Measurements from ENCODE around the gene ISX. TPM values are rescaled to one million over a fixed set of nuclear protein-coding genes. Genes with fewer than 3 reads are reported as not detected.
A peak's percentile ranks its signal among the peaks of the same experiment; 100 is the strongest.

Gene ISX
- total RNA-seq, 1 experiment from 2014 or later: not detected

- 0 out of 2 replicates have a peak, but pooled peaks cover 5% of the 10 kb centered on the region for H3K4me1 ChIP-seq (ENCODE audit: insufficient read depth, low read length)
- no peaks in the 10 kb centered on the region for H3K36me3 ChIP-seq (ENCODE audit: low read depth, low read length)
- no TSS peak for BruUV-seq (replicated peaks)
- H3K4me2 ChIP-seq (ENCODE audit: low read length): no peak overlapping the region
- no peak for ATAC-seq
- ChIA-PET CTCF (no interaction called here), POLR2A (ENCODE audit: unreplicated experiment) (no interaction called here)
- H4K20me1 ChIP-seq (ENCODE audit: low read length): no peaks in the 10 kb centered on the region
- H3K9me3 ChIP-seq (ENCODE audit: low read length): no peaks in the 10 kb centered on the region
- intact Hi-C loops (cut with micrococcal nuclease): no loop called here
- H2AFZ ChIP-seq (ENCODE audit: low read length): no peak overlapping the region
- H3F3A ChIP-seq (ENCODE audit: low read length, unreplicated experiment): no peaks in the 10 kb centered on the region
- H3K4me3 ChIP-seq (ENCODE audit: low read length): no peak overlapping the region
- H3K27me3 ChIP-seq (ENCODE audit: low read length): no peaks in the 10 kb centered on the region
- H3K79me2 ChIP-seq (ENCODE audit: low read length): no peaks in the 10 kb centered on the region
- DNase-seq: no peak
- H3K9ac ChIP-seq (ENCODE audit: low read length): no peak overlapping the region
- no peak for TF ChIP-seq EZH2phosphoT487 (IDR thresholded peaks at IDR 0.05; ENCODE audit: borderline replicate concordance, low read length)
- TF ChIP-seq CTCF (conservative IDR thresholded peaks at IDR 0.05; ENCODE audit: low read depth, low read length): no peak
- no peak for TF ChIP-seq EZH2 (IDR thresholded peaks at IDR 0.05; ENCODE audit: low read length, unreplicated experiment)
- H3K27ac ChIP-seq (ENCODE audit: low read length): no peak overlapping the region
- H3K9me2 ChIP-seq (replicated peaks; ENCODE audit: low read length): no peaks in the 10 kb centered on the region
Measured at GRCh38 chr22:35066768-35067167, 810 bp downstream of the ISX start.

GRCh38 chr22:35069541-35069940 is 3.6 kb downstream of the ISX start:
- BruUV-seq (replicated peaks): no TSS peak
- TF ChIP-seq CTCF (conservative IDR thresholded peaks at IDR 0.05; ENCODE audit: low read depth, low read length): no peak
- TF ChIP-seq EZH2 (IDR thresholded peaks at IDR 0.05; ENCODE audit: low read length, unreplicated experiment): no peak
- Histone ChIP-seq H3K27ac (ENCODE audit: low read length) (no peak overlapping the region), H2AFZ (ENCODE audit: low read length) (no peak overlapping the region), H3K4me2 (ENCODE audit: low read length) (no peak overlapping the region), H3F3A (ENCODE audit: low read length, unreplicated experiment) (no peaks in the 10 kb centered on the region), H3K9me3 (ENCODE audit: low read length) (no peaks in the 10 kb centered on the region), H3K79me2 (ENCODE audit: low read length) (no peaks in the 10 kb centered on the region), H3K9ac (ENCODE audit: low read length) (no peak overlapping the region), H3K9me2 (replicated peaks; ENCODE audit: low read length) (no peaks in the 10 kb centered on the region), H3K36me3 (ENCODE audit: low read depth, low read length) (no peaks in the 10 kb centered on the region), H3K4me1 (ENCODE audit: insufficient read depth, low read length) (0 out of 2 replicates have a peak, but pooled peaks cover 5% of the 10 kb centered on the region), H3K4me3 (ENCODE audit: low read length) (no peak overlapping the region), H3K27me3 (ENCODE audit: low read length) (no peaks in the 10 kb centered on the region), H4K20me1 (ENCODE audit: low read length) (no peaks in the 10 kb centered on the region)
- no peak for DNase-seq
- intact Hi-C loops (cut with micrococcal nuclease): no loop called here
- POLR2A ChIA-PET (ENCODE audit: unreplicated experiment): no interaction called here
- CTCF ChIA-PET: no interaction called here
- no peak for ATAC-seq

- H3K9me2 ChIP-seq (replicated peaks; ENCODE audit: low read length): no peaks in the 10 kb centered on the region
- no peaks in the 10 kb centered on the region for H3K4me1 ChIP-seq (ENCODE audit: insufficient read depth, low read length)
- H3K36me3 ChIP-seq (ENCODE audit: low read depth, low read length): no peaks in the 10 kb centered on the region
- TF ChIP-seq EZH2phosphoT487 (IDR thresholded peaks at IDR 0.05; ENCODE audit: borderline replicate concordance, low read length): no peak
- no peak for TF ChIP-seq CTCF (conservative IDR thresholded peaks at IDR 0.05; ENCODE audit: low read depth, low read length)
- TF ChIP-seq EZH2 (IDR thresholded peaks at IDR 0.05; ENCODE audit: low read length, unreplicated experiment): no peak
- intact Hi-C loops (cut with micrococcal nuclease): no loop called here
- H3K4me2 ChIP-seq (ENCODE audit: low read length): no peak overlapping the region
- H2AFZ ChIP-seq (ENCODE audit: low read length): no peak overlapping the region
- no peaks in the 10 kb centered on the region for H3K27me3 ChIP-seq (ENCODE audit: low read length)
- no peak overlapping the region for H3K9ac ChIP-seq (ENCODE audit: low read length)
- H4K20me1 ChIP-seq (ENCODE audit: low read length): no peaks in the 10 kb centered on the region
- no peak overlapping the region for H3K27ac ChIP-seq (ENCODE audit: low read length)
- DNase-seq (peak; percentile 33), ATAC-seq (no peak)
- ChIA-PET CTCF (no interaction called here), POLR2A (ENCODE audit: unreplicated experiment) (no interaction called here)
- no peaks in the 10 kb centered on the region for H3K79me2 ChIP-seq (ENCODE audit: low read length)
- H3F3A ChIP-seq (ENCODE audit: low read length, unreplicated experiment): no peaks in the 10 kb centered on the region
- H3K4me3 ChIP-seq (ENCODE audit: low read length): no peak overlapping the region
- H3K9me3 ChIP-seq (ENCODE audit: low read length): no peaks in the 10 kb centered on the region
- no TSS peak for BruUV-seq (replicated peaks)
Measured at GRCh38 chr22:35070451-35071093, 4.6 kb downstream of the ISX start.

Measured in PC-3 (cell line).